Measurements from ENCODE around the gene MOB3B. TPM values are rescaled to one million over a fixed set of nuclear protein-coding genes. Genes with fewer than 3 reads are reported as not detected.
"Not testable (repeated sequence)": the region's sequence is repeated elsewhere in the genome, so short reads cannot be mapped to it uniquely, and the experiment has no call there.

MOB3B gene
- total and polyA plus RNA-seq, 2 donors = 2.3 to 7.8 TPM

GRCh38 chr9:27468462-27469110, 61.0 kb downstream of the MOB3B start:
- Histone ChIP-seq H3K4me1 (ENCODE audit: control insufficient read depth in 2 of 2, insufficient read depth in 2 of 2, low read length in 2 of 2) (no peaks in the 10 kb centered on the region), H3K27ac (ENCODE audit: low read depth in 1 of 2, low read length in 1 of 2) (no peak overlapping the region)
- DNase-seq (ENCODE audit: low read depth in 6 of 9, low spot score in 9 of 9) = no peak

GRCh38 chr9:27468000-27468399, 61.6 kb downstream of the MOB3B start:
- Histone ChIP-seq H3K4me1 (ENCODE audit: control insufficient read depth in 2 of 2, insufficient read depth in 2 of 2, low read length in 2 of 2) (no peaks in the 10 kb centered on the region), H3K27me3 (ENCODE audit: control insufficient read depth in 2 of 2, insufficient read depth in 1 of 2, low read length in 1 of 2) (no peaks in the 10 kb centered on the region), H3K27ac (ENCODE audit: low read depth in 1 of 2, low read length in 1 of 2) (no peak overlapping the region), H3K9me3 (ENCODE audit: control insufficient read depth in 2 of 2, insufficient read depth in 1 of 2, low read length in 1 of 2) (no peaks in the 10 kb centered on the region), H3K4me3 (ENCODE audit: low read length in 2 of 2) (no peak overlapping the region), H3K36me3 (ENCODE audit: control insufficient read depth in 2 of 2, insufficient read depth in 2 of 2, low read length in 1 of 2) (no peaks in the 10 kb centered on the region)
- no peak for DNase-seq (ENCODE audit: low read depth in 6 of 9, low spot score in 9 of 9)
- WGBS = 97% methylated on average over 1 of the region's 1 CpG

More at GRCh38 chr9:27468462-27469110, 61.0 kb downstream of the MOB3B start:
- H3K27me3 ChIP-seq (ENCODE audit: control insufficient read depth in 2 of 2, insufficient read depth in 1 of 2, low read length in 1 of 2) = no peaks in the 10 kb centered on the region
- WGBS = 80% methylated on average over 5 of the region's 5 CpGs
- H3K36me3 ChIP-seq (ENCODE audit: control insufficient read depth in 2 of 2, insufficient read depth in 2 of 2, low read length in 1 of 2) = no peaks in the 10 kb centered on the region
- no peaks in the 10 kb centered on the region for H3K9me3 ChIP-seq (ENCODE audit: control insufficient read depth in 2 of 2, insufficient read depth in 1 of 2, low read length in 1 of 2)
- no peak overlapping the region for H3K4me3 ChIP-seq (ENCODE audit: low read length in 2 of 2)

GRCh38 chr9:27467486-27467885, 62.1 kb downstream of the MOB3B start:
- Histone ChIP-seq H3K4me1 (ENCODE audit: control insufficient read depth in 2 of 2, insufficient read depth in 2 of 2, low read length in 2 of 2) (no peaks in the 10 kb centered on the region), H3K9me3 (ENCODE audit: control insufficient read depth in 2 of 2, insufficient read depth in 1 of 2, low read length in 1 of 2) (no peaks in the 10 kb centered on the region), H3K4me3 (ENCODE audit: low read length in 2 of 2) (no peak overlapping the region), H3K36me3 (ENCODE audit: control insufficient read depth in 2 of 2, insufficient read depth in 2 of 2, low read length in 1 of 2) (no peaks in the 10 kb centered on the region), H3K27ac (ENCODE audit: low read depth in 1 of 2, low read length in 1 of 2) (no peak overlapping the region), H3K27me3 (ENCODE audit: control insufficient read depth in 2 of 2, insufficient read depth in 1 of 2, low read length in 1 of 2) (no peaks in the 10 kb centered on the region)
- no peak for DNase-seq (ENCODE audit: low read depth in 6 of 9, low spot score in 9 of 9)
- 95% methylated on average over 4 of the region's 4 CpGs for WGBS

- not testable (repeated sequence) for H3K4me3 ChIP-seq (ENCODE audit: low read length in 2 of 2); H3K27ac ChIP-seq (ENCODE audit: low read depth in 1 of 2, low read length in 1 of 2); H3K27me3 ChIP-seq (ENCODE audit: control insufficient read depth in 2 of 2, insufficient read depth in 1 of 2, low read length in 1 of 2); H3K4me1 ChIP-seq (ENCODE audit: control insufficient read depth in 2 of 2, insufficient read depth in 2 of 2, low read length in 2 of 2); DNase-seq (ENCODE audit: low read depth in 6 of 9, low spot score in 9 of 9); H3K9me3 ChIP-seq (ENCODE audit: control insufficient read depth in 2 of 2, insufficient read depth in 1 of 2, low read length in 1 of 2); H3K36me3 ChIP-seq (ENCODE audit: control insufficient read depth in 2 of 2, insufficient read depth in 2 of 2, low read length in 1 of 2)
- 94% methylated on average over 6 of the region's 6 CpGs for WGBS
Measured at GRCh38 chr9:27466516-27466915, 63.1 kb downstream of the MOB3B start.

GRCh38 chr9:27464950-27465349, 64.7 kb downstream of the MOB3B start:
- not testable (repeated sequence) for H3K9me3 ChIP-seq (ENCODE audit: control insufficient read depth in 2 of 2, insufficient read depth in 1 of 2, low read length in 1 of 2); H3K4me3 ChIP-seq (ENCODE audit: low read length in 2 of 2); H3K4me1 ChIP-seq (ENCODE audit: control insufficient read depth in 2 of 2, insufficient read depth in 2 of 2, low read length in 2 of 2); H3K36me3 ChIP-seq (ENCODE audit: control insufficient read depth in 2 of 2, insufficient read depth in 2 of 2, low read length in 1 of 2); DNase-seq (ENCODE audit: low read depth in 6 of 9, low spot score in 9 of 9); H3K27me3 ChIP-seq (ENCODE audit: control insufficient read depth in 2 of 2, insufficient read depth in 1 of 2, low read length in 1 of 2); H3K27ac ChIP-seq (ENCODE audit: low read depth in 1 of 2, low read length in 1 of 2)
- WGBS = 97% methylated on average over 3 of the region's 3 CpGs

GRCh38 chr9:27462846-27463245, 66.8 kb downstream of the MOB3B start:
- Histone ChIP-seq H3K9me3 (ENCODE audit: control insufficient read depth in 2 of 2, insufficient read depth in 1 of 2, low read length in 1 of 2) (no peaks in the 10 kb centered on the region), H3K4me3 (ENCODE audit: low read length in 2 of 2) (no peak overlapping the region), H3K36me3 (ENCODE audit: control insufficient read depth in 2 of 2, insufficient read depth in 2 of 2, low read length in 1 of 2) (no peaks in the 10 kb centered on the region), H3K27ac (ENCODE audit: low read depth in 1 of 2, low read length in 1 of 2) (no peak overlapping the region), H3K4me1 (ENCODE audit: control insufficient read depth in 2 of 2, insufficient read depth in 2 of 2, low read length in 2 of 2) (no peaks in the 10 kb centered on the region), H3K27me3 (ENCODE audit: control insufficient read depth in 2 of 2, insufficient read depth in 1 of 2, low read length in 1 of 2) (no peaks in the 10 kb centered on the region)
- DNase-seq (ENCODE audit: low read depth in 6 of 9, low spot score in 9 of 9) = no peak
- WGBS = 96% methylated on average over 2 of the region's 2 CpGs

GRCh38 chr9:27462434-27462833, 67.2 kb downstream of the MOB3B start:
- Histone ChIP-seq H3K4me3 (ENCODE audit: low read length in 2 of 2) (no peak overlapping the region), H3K27ac (ENCODE audit: low read depth in 1 of 2, low read length in 1 of 2) (no peak overlapping the region), H3K4me1 (ENCODE audit: control insufficient read depth in 2 of 2, insufficient read depth in 2 of 2, low read length in 2 of 2) (peaks cover 0 to under 1% of the 10 kb centered on the region in 2 donors), H3K36me3 (ENCODE audit: control insufficient read depth in 2 of 2, insufficient read depth in 2 of 2, low read length in 1 of 2) (no peaks in the 10 kb centered on the region), H3K27me3 (ENCODE audit: control insufficient read depth in 2 of 2, insufficient read depth in 1 of 2, low read length in 1 of 2) (no peaks in the 10 kb centered on the region), H3K9me3 (ENCODE audit: control insufficient read depth in 2 of 2, insufficient read depth in 1 of 2, low read length in 1 of 2) (no peaks in the 10 kb centered on the region)
- WGBS = 93% methylated on average over 2 of the region's 2 CpGs
- no peak for DNase-seq (ENCODE audit: low read depth in 6 of 9, low spot score in 9 of 9)

- Histone ChIP-seq H3K4me3 (ENCODE audit: low read length in 2 of 2) (no peak overlapping the region), H3K27me3 (ENCODE audit: control insufficient read depth in 2 of 2, insufficient read depth in 1 of 2, low read length in 1 of 2) (no peaks in the 10 kb centered on the region), H3K4me1 (ENCODE audit: control insufficient read depth in 2 of 2, insufficient read depth in 2 of 2, low read length in 2 of 2) (peaks cover 0 to 4% of the 10 kb centered on the region in 2 donors), H3K36me3 (ENCODE audit: control insufficient read depth in 2 of 2, insufficient read depth in 2 of 2, low read length in 1 of 2) (no peaks in the 10 kb centered on the region), H3K9me3 (ENCODE audit: control insufficient read depth in 2 of 2, insufficient read depth in 1 of 2, low read length in 1 of 2) (no peaks in the 10 kb centered on the region), H3K27ac (ENCODE audit: low read depth in 1 of 2, low read length in 1 of 2) (no peak overlapping the region)
- WGBS = 53% methylated on average over 5 of the region's 5 CpGs
- DNase-seq (ENCODE audit: low read depth in 6 of 9, low spot score in 9 of 9) = peak in 1 of 9 donors; percentile 27
Measured at GRCh38 chr9:27460226-27461023, 69.2 kb downstream of the MOB3B start.

GRCh38 chr9:27457445-27457844, 72.2 kb downstream of the MOB3B start:
- Histone ChIP-seq H3K27me3 (ENCODE audit: control insufficient read depth in 2 of 2, insufficient read depth in 1 of 2, low read length in 1 of 2) (no peaks in the 10 kb centered on the region), H3K9me3 (ENCODE audit: control insufficient read depth in 2 of 2, insufficient read depth in 1 of 2, low read length in 1 of 2) (no peaks in the 10 kb centered on the region), H3K4me1 (ENCODE audit: control insufficient read depth in 2 of 2, insufficient read depth in 2 of 2, low read length in 2 of 2) (peaks cover 0 to 4% of the 10 kb centered on the region in 2 donors), H3K4me3 (ENCODE audit: low read length in 2 of 2) (no peak overlapping the region), H3K27ac (ENCODE audit: low read depth in 1 of 2, low read length in 1 of 2) (no peak overlapping the region), H3K36me3 (ENCODE audit: control insufficient read depth in 2 of 2, insufficient read depth in 2 of 2, low read length in 1 of 2) (no peaks in the 10 kb centered on the region)
- DNase-seq (ENCODE audit: low read depth in 6 of 9, low spot score in 9 of 9) = no peak
- WGBS = 44% methylated on average over 4 of the region's 4 CpGs
